AG04449 (cell line): ENCODE results near the gene CELA3B.
"Not testable (repeated sequence)": the region's sequence is repeated elsewhere in the genome, so short reads cannot be mapped to it uniquely, and the experiment has no call there.

Experiments used
- CTCF ChIA-PET: fragments of 350-600 bp; formaldehyde crosslinking; extraction: SDS; loops from one replicate; lab custom pipeline; 2021; ENCODE audit warnings: antibody characterized with exemption; lab: Yijun Ruan, JAX
- POLR2A ChIA-PET: fragments of 400-600, 350-600 bp; formaldehyde crosslinking; extraction: SDS; loops from one replicate; lab custom pipeline; 2020; ENCODE audit warnings: antibody characterized with exemption, inconsistent platforms; lab: Yijun Ruan, JAX
- DNase-seq: peaks from one replicate; pipeline ENCODE4 v3.0.0-alpha.2; 2010; ENCODE audit warnings: low read depth, low spot score
- H3K4me3 ChIP-seq: 2 replicates; pipeline ENCODE4 v1.5.1; 2011; ENCODE audit warnings: low read depth, mild to moderate bottlenecking, control low read depth, low read length
- TF ChIP-seq, protein P1 (sequence below): IDR thresholded peaks from one replicate; pipeline ENCODE4 v1.5.1; 2011; ENCODE audit warnings: mild to moderate bottlenecking, moderate library complexity, low read length, control low read depth, inconsistent platforms; ENCODE audit not compliant: insufficient read depth; ENCODE audit errors: missing control alignments

The CELA3B gene

GRCh38 chr1:22001409-22001808, 24.6 kb downstream of the CELA3B start, which contains the start of gene CELA3A:
Gene CELA3A, plus strand, starts transcription at chr1:22001657. Its CDS starts 18 bp downstream, at chr1:22001675.
- ChIA-PET CTCF (no interaction called here), POLR2A (no interaction called here)
- no peak for DNase-seq
- no peak within 1 kb of the TSS for H3K4me3 ChIP-seq
- TF ChIP-seq, protein P1, sequence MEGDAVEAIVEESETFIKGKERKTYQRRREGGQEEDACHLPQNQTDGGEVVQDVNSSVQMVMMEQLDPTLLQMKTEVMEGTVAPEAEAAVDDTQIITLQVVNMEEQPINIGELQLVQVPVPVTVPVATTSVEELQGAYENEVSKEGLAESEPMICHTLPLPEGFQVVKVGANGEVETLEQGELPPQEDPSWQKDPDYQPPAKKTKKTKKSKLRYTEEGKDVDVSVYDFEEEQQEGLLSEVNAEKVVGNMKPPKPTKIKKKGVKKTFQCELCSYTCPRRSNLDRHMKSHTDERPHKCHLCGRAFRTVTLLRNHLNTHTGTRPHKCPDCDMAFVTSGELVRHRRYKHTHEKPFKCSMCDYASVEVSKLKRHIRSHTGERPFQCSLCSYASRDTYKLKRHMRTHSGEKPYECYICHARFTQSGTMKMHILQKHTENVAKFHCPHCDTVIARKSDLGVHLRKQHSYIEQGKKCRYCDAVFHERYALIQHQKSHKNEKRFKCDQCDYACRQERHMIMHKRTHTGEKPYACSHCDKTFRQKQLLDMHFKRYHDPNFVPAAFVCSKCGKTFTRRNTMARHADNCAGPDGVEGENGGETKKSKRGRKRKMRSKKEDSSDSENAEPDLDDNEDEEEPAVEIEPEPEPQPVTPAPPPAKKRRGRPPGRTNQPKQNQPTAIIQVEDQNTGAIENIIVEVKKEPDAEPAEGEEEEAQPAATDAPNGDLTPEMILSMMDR = no peak

DNA sequence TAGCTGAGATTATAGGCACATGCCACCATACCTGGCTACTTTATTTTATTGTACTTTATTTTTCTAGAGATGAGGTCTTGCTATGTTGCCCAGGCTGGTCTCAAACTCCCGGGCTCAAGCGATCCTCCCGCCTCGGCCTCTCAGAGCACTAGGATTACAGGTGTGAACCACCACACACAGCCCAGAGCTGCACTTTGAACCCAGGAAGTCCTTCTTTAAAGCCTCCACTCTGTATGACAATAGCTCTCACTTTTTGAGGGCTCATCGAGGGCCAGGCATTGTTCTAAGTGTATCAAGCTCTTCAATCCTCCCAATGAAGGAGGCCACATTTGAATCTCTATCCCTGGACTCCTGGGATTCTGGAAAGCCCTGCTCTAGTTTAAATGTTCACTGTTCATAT, 25.6 kb downstream of the CELA3B start:
- CTCF ChIA-PET = interaction anchor here (1.2 kb wide), 1 partner anchor 164 kb away, joined by 3 read pairs; no protein-coding TSS in a partner anchor
- DNase-seq, POLR2A ChIA-PET, H3K4me3 ChIP-seq: not testable (repeated sequence)

DNA sequence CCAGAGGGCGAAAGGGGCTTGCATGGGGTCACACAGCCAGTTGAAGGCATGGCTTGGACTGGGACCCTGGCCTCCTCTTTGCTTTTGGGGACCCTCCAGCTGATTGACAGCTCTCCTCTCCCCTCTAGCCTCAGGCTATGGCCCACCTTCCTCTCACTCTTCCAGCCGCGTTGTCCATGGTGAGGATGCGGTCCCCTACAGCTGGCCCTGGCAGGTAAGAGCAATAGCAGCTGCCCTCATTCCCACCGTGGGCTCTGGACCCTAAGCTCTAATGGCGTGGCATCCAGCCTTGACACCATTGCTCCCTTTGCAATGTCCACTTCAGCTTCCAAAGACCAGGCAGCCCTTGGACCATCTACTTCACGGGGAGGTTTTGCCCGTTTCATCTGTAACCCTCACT, 26.1 kb downstream of the CELA3B start:
- POLR2A ChIA-PET, H3K4me3 ChIP-seq, DNase-seq: not testable (repeated sequence)
- CTCF ChIA-PET = interaction anchor here (1.2 kb wide), 1 partner anchor 163 kb away, joined by 3 read pairs; no protein-coding TSS in a partner anchor

DNA sequence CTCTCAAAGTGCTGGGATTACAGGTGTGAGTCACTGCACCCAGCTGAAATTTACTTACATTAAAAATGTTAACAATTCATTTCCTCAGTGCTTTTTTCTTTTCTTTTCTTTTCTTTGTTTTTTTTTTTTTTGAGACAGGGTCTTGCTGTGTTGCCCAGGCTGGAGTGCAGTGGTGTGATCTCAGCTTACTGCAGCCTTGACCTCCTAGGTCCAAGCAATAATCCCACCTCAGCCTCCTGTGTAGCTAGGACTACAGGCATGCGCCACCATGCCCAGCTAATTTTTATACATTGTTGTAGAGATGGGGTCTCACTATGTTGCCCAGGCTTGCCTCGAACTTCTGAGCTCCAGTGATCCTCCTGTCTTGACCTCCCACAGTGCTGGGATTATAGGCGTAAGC, 27.1 kb downstream of the CELA3B start:
- CTCF ChIA-PET, H3K4me3 ChIP-seq, POLR2A ChIA-PET, DNase-seq: not testable (repeated sequence)

DNA sequence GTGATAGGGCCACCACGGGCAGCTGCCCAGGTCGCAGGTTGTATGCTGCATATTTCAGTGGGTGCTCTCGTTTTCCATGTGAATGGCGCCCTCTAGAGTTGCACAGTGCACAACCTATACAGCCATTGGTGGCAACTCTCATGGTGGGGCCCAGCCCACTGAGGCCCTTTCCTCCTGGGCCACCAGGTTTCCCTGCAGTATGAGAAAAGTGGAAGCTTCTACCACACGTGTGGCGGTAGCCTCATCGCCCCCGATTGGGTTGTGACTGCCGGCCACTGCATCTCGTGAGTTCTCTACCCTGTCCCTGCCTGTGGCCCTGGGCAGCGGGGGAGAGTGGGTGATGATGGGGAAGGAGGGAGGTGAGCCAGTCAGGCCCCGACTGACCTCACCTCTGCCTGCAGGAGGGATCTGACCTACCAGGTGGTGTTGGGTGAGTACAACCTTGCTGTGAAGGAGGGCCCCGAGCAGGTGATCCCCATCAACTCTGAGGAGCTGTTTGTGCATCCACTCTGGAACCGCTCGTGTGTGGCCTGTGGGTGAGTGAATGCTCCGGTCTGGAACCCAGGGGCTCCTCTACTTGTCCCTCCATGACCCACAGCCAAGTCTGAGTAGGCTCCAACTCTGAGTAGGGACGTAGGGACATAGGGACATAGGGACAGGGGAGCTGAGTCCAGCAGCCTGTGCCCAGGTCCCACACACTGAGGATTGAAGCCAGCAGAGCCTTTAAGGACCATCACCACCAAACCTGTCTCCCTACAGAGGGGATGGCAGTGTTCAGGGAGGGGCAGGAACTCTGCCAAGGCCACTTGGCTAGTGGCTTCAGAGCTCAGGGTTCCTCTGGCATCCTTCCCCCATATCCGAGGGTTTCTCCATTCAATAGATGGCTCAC, 28.7 kb downstream of the CELA3B start:
- TF ChIP-seq, protein P1 = peak; percentile 4
- ChIA-PET POLR2A (interaction anchor here (0.6 kb wide), 1 partner anchor 194 kb away, joined by 3 read pairs; no protein-coding TSS in a partner anchor), CTCF (interaction anchor here (0.8 to 1.0 kb wide), 4 partner anchors 9 to 159 kb away, joined by 3 to 4 read pairs (median 3); no protein-coding TSS in a partner anchor)
- DNase-seq, H3K4me3 ChIP-seq: not testable (repeated sequence)

GRCh38 chr1:22006736-22007135, 29.9 kb downstream of the CELA3B start:
- CTCF ChIA-PET, POLR2A ChIA-PET, H3K4me3 ChIP-seq, DNase-seq: not testable (repeated sequence)

- POLR2A ChIA-PET, H3K4me3 ChIP-seq, DNase-seq: not testable (repeated sequence)
- CTCF ChIA-PET = interaction anchor here (0.8 kb wide), 1 partner anchor 17 kb away, joined by 4 read pairs; no protein-coding TSS in a partner anchor
Observed at GRCh38 chr1:22007262-22007661, 30.4 kb downstream of the CELA3B start.

DNA sequence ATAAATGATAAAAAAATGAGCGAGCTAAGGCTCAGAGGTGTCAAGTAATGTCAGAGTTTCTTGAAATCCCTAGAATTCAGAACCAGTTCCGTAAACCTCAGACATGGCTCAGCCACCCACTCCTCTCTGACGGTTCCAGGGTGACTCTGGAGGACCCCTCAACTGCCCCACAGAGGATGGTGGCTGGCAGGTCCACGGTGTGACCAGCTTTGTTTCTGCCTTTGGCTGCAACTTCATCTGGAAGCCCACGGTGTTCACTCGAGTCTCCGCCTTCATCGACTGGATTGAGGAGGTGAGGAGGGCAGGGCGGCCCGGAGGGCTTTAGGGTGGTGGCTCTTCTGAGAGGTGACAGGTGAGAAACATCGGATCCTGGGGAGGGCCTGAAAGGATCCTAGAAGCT, 32.7 kb downstream of the CELA3B start:
- POLR2A ChIA-PET, CTCF ChIA-PET, H3K4me3 ChIP-seq, DNase-seq: not testable (repeated sequence)

- POLR2A ChIA-PET, DNase-seq, H3K4me3 ChIP-seq, CTCF ChIA-PET: not testable (repeated sequence)
Observed at GRCh38 chr1:22012752-22013151, 35.9 kb downstream of the CELA3B start.

GRCh38 chr1:22014575-22015206, 37.9 kb downstream of the CELA3B start:
- DNase-seq, H3K4me3 ChIP-seq, POLR2A ChIA-PET: not testable (repeated sequence)
- CTCF ChIA-PET = interaction anchor here (1.2 to 1.6 kb wide), 2 partner anchors 9 kb away, joined by 3 to 7 read pairs; no protein-coding TSS in a partner anchor
